Panc1 (cell line): Measurements from ENCODE around the gene RGCC. TPM values are rescaled to one million over a fixed set of nuclear protein-coding genes. Genes with fewer than 3 reads are reported as not detected.
"Not testable (repeated sequence)": the region's sequence is repeated elsewhere in the genome, so short reads cannot be mapped to it uniquely, and the experiment has no call there.

Source experiments
- ATAC-seq: fragments of 200-7000 bp; cut with Tn5 transposase; 2 replicates; pipeline ENCODE4 v1.9.1; 2020; ENCODE audit warnings: mild to moderate bottlenecking, moderate library complexity
- BruUV-seq: library from RNA; stranded (reverse); fragments of 400-500 nt; replicated peaks from 2 replicates; lab custom pipeline; 2021; lab: Mats Ljungman, UMichigan
- CTCF ChIA-PET: fragments of 300-600 bp; sonication (Branson Sonifier 250); formaldehyde crosslinking; loops from one replicate; lab custom pipeline; 2022; ENCODE audit warnings: antibody characterized with exemption; lab: Charles Lee
- POLR2A ChIA-PET: fragments of 300-600 bp; sonication (Branson Sonifier 250); formaldehyde crosslinking; loops from one replicate; lab custom pipeline; 2022; ENCODE audit warnings: antibody characterized with exemption; lab: Charles Lee
- DNase-seq: peaks from one replicate; pipeline ENCODE4 v3.0.0-alpha.2; 2010; ENCODE audit warnings: low read depth, low spot score
- H3K27ac ChIP-seq: 2 replicates; pipeline ENCODE4 v1.5.1; 2011; ENCODE audit warnings: mild to moderate bottlenecking, low read length, inconsistent platforms
- H3K27me3 ChIP-seq: fragments of 200-500 bp; sonication (Bioruptor generic); 2 replicates; pipeline ENCODE4 v1.6.0; 2014; ENCODE audit warnings: low read length, inconsistent platforms; ENCODE audit not compliant: control insufficient read depth, insufficient read depth
- H3K36me3 ChIP-seq: fragments of 200-500 bp; sonication (Bioruptor generic); 2 replicates; pipeline ENCODE4 v1.5.1; 2014; ENCODE audit warnings: inconsistent platforms, mild to moderate bottlenecking, low read length, moderate library complexity; ENCODE audit not compliant: control insufficient read depth, insufficient read depth
- H3K4me1 ChIP-seq: 2 replicates; pipeline ENCODE4 v1.5.1; 2011; ENCODE audit warnings: inconsistent platforms, mild to moderate bottlenecking, low read length, moderate library complexity; ENCODE audit not compliant: control insufficient read depth, insufficient read depth
- H3K4me3 ChIP-seq, 2 experiments: 2 replicates each; pipeline ENCODE4 v1.5.1; 2011 to 2012; ENCODE audit warnings: low read depth in 2 of 2, low read length in 2 of 2, mild to moderate bottlenecking in 2 of 2, inconsistent platforms in 1 of 2, moderate library complexity in 1 of 2
- H3K9me3 ChIP-seq: fragments of 200-500 bp; sonication (Bioruptor generic); 2 replicates; pipeline ENCODE4 v1.5.1; 2014; ENCODE audit warnings: low read depth, mild to moderate bottlenecking, inconsistent platforms, low read length, moderate library complexity; ENCODE audit not compliant: control insufficient read depth, insufficient read depth
- CTCF ChIP-seq: fragments of 450-650 bp; IDR thresholded peaks from 2 replicates; pipeline ENCODE4 v1.5.1; 2017; ENCODE audit warnings: mild to moderate bottlenecking
- POLR2AphosphoS5 ChIP-seq: IDR thresholded peaks from 2 replicates; pipeline ENCODE4 v1.6.1; 2012; ENCODE audit warnings: mild to moderate bottlenecking, low read depth, low read length, moderate library complexity
- SIN3A ChIP-seq: IDR thresholded peaks from 2 replicates; pipeline ENCODE4 v1.6.1; 2012; ENCODE audit warnings: low read depth, mild to moderate bottlenecking, low read length, moderate library complexity, borderline replicate concordance; ENCODE audit not compliant: insufficient read depth
- TCF7L2 ChIP-seq: IDR thresholded peaks from 2 replicates; pipeline ENCODE4 v1.6.1; 2011; ENCODE audit warnings: mild to moderate bottlenecking, low read depth, low read length, inconsistent platforms
- in situ Hi-C: cut with HindIII; loops from 2 replicates; pipeline ENCODE4 v1.10.0; 2016; ENCODE audit warnings: low sequenced_read_pairs, low pct_unique_long_range_greater_than_20kb
- intact Hi-C: fragments of 100-400 bp; cut with micrococcal nuclease; formaldehyde crosslinking; loops from one replicate; pipeline ENCODE4 v1.10.0; 2022; ENCODE audit not compliant: unreplicated experiment
- total RNA-seq: library from RNA; stranded (reverse); gene quantifications from one replicate; pipeline ENCODE4 v1.2.1, GENCODE V29; 2021; ENCODE audit not compliant: unreplicated experiment
- TF ChIP-seq, protein P1 (sequence below), 2 experiments: IDR thresholded peaks; 2 replicates each; pipeline ENCODE4 v1.6.1; 2011 to 2012; ENCODE audit warnings: low read depth in 2 of 2, control low read depth in 1 of 2, low read length in 1 of 2, mild to moderate bottlenecking in 1 of 2, moderate library complexity in 1 of 2; ENCODE audit not compliant: insufficient read depth in 1 of 2

The RGCC gene
- total RNA-seq, 1 experiment from 2014 or later, result 6.7 TPM

DNA sequence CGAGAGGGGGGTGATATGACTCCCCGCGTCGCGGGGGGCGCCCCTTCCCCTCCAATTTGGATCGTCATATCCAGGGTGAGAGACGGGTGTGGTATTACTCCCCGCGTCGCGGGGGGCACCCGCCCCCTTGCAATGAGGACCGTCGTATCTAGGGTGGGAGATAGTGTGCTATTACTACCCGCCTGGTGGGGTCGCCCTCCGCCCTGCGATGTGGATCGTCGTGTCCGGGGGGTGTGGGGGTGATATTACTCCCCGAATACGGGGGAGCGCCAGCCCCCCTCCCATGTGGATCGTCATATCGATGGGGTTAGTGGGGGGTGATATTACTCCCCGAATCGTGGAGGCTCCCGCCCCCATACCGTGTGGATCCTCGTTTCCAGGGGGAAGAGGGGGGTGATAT is 29.2 kb upstream of the RGCC start:
- intact Hi-C loops, result no loop called here
- TF ChIP-seq SIN3A (no peak), CTCF (peak; percentile 38), TCF7L2 (no peak)
- TF ChIP-seq, protein P1, sequence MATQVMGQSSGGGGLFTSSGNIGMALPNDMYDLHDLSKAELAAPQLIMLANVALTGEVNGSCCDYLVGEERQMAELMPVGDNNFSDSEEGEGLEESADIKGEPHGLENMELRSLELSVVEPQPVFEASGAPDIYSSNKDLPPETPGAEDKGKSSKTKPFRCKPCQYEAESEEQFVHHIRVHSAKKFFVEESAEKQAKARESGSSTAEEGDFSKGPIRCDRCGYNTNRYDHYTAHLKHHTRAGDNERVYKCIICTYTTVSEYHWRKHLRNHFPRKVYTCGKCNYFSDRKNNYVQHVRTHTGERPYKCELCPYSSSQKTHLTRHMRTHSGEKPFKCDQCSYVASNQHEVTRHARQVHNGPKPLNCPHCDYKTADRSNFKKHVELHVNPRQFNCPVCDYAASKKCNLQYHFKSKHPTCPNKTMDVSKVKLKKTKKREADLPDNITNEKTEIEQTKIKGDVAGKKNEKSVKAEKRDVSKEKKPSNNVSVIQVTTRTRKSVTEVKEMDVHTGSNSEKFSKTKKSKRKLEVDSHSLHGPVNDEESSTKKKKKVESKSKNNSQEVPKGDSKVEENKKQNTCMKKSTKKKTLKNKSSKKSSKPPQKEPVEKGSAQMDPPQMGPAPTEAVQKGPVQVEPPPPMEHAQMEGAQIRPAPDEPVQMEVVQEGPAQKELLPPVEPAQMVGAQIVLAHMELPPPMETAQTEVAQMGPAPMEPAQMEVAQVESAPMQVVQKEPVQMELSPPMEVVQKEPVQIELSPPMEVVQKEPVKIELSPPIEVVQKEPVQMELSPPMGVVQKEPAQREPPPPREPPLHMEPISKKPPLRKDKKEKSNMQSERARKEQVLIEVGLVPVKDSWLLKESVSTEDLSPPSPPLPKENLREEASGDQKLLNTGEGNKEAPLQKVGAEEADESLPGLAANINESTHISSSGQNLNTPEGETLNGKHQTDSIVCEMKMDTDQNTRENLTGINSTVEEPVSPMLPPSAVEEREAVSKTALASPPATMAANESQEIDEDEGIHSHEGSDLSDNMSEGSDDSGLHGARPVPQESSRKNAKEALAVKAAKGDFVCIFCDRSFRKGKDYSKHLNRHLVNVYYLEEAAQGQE (IDR thresholded peaks at IDR 0.05; ENCODE audit: insufficient read depth in 1 of 2, low read depth in 2 of 2, low read length in 1 of 2), result no peak
- peak overlapping the region in 1 of 2 experiments; percentile 11; a peak in 1 of 4 replicates for H3K4me3 ChIP-seq
- ATAC-seq (no peak), DNase-seq (no peak)
- H3K4me1 ChIP-seq, result no peaks in the 10 kb centered on the region
- BruUV-seq, result no TSS peak
- in situ Hi-C loops, result no loop called here
- CTCF ChIA-PET, result no interaction called here
- no peaks in the 10 kb centered on the region for H3K9me3 ChIP-seq
- no peak overlapping the region for H3K27ac ChIP-seq
- H3K36me3 ChIP-seq, result no peaks in the 10 kb centered on the region
- no peaks in the 10 kb centered on the region for H3K27me3 ChIP-seq
- POLR2A ChIA-PET, result no interaction called here

- ATAC-seq, H3K9me3 ChIP-seq, H3K27ac ChIP-seq, H3K27me3 ChIP-seq, POLR2A ChIA-PET, CTCF ChIA-PET, DNase-seq, H3K36me3 ChIP-seq, H3K4me1 ChIP-seq, intact Hi-C loops, H3K4me3 ChIP-seq, BruUV-seq, in situ Hi-C loops: not testable (repeated sequence)
Observed at GRCh38 chr13:41434030-41434429, 23.3 kb upstream of the RGCC start.

DNA sequence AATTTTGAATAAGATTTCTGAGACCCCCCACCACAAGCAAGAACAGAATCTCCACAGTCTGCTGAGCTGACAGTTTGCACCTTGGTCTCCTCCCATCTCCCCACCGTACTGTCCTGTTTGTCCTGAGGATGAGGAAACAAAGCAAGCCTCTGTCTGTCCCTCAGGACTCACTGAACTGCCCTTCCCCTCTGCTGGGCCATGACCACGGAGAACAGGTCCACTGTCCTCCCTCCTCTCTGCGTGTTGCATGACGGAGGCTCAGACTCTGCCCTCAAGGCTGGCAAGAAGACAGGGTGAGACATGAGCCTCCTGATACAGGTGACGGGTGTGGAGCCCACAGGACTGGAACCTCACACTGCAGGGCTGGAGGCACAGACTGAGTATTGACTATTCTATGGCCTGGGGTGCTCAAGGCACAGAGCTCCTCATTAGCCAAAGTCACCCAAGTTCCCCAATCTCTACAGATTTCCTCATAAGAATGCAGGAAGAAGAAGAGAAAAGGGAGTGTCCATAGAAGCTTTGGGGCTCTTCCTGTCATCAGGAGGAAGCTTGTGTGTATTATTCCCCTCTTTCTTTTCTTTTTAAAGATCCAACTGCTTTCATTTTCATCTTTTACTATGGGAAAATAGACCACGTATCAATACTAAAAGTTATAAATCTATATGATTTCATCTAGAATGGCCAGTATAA is 22.4 kb upstream of the RGCC start:
- in situ Hi-C loops (no loop called here), intact Hi-C loops (no loop called here)
- ChIA-PET POLR2A (no interaction called here), CTCF (no interaction called here)
- no peaks in the 10 kb centered on the region for H3K4me1 ChIP-seq
- DNase-seq (no peak), ATAC-seq (no peak)
- no peak overlapping the region for H3K27ac ChIP-seq
- TF ChIP-seq CTCF, result no peak
- no peak for TF ChIP-seq POLR2AphosphoS5
- TF ChIP-seq SIN3A, result no peak
- TF ChIP-seq, protein P1 (IDR thresholded peaks at IDR 0.05; ENCODE audit: insufficient read depth in 1 of 2, low read depth in 2 of 2, low read length in 1 of 2), result no peak
- TF ChIP-seq TCF7L2, result no peak
- H3K27me3 ChIP-seq, result no peaks in the 10 kb centered on the region
- H3K36me3 ChIP-seq, result no peaks in the 10 kb centered on the region
- no peaks in the 10 kb centered on the region for H3K9me3 ChIP-seq
- BruUV-seq, result no TSS peak
- no peak overlapping the region for H3K4me3 ChIP-seq
